ENCODE results near the gene NEU3. TPM values are rescaled to one million over a fixed set of nuclear protein-coding genes. Genes with fewer than 3 reads are reported as not detected.

NEU3 gene
- total RNA-seq, 1 experiment from 2014 or later: 12.5 TPM

GRCh38 chr11:74981888-74982287 is 6.8 kb upstream of the NEU3 start:
- POLR2A ChIA-PET: interaction anchor here (0.5 kb wide), 1 partner anchor 158 kb away, joined by 3 read pairs; no protein-coding TSS in a partner anchor
- no TSS peak for BruUV-seq (replicated peaks)
- no peak for ATAC-seq
- CTCF ChIA-PET: no interaction called here
- H3K27me3 ChIP-seq (ENCODE audit: insufficient read depth, low read length): no peaks in the 10 kb centered on the region
- intact Hi-C loops (cut with micrococcal nuclease): no loop called here
- H3K9me3 ChIP-seq (ENCODE audit: control insufficient read depth in 1 of 2, insufficient read depth in 1 of 2, low read depth in 1 of 2, low read length in 2 of 2): no peaks in the 10 kb centered on the region
- H3K79me2 ChIP-seq (ENCODE audit: insufficient read depth, low read length): no peaks in the 10 kb centered on the region
- H3K27ac ChIP-seq (ENCODE audit: low read depth, low read length): no peak overlapping the region
- no peaks in the 10 kb centered on the region for H3K4me1 ChIP-seq (ENCODE audit: control insufficient read depth in 1 of 2, insufficient read depth in 2 of 2, low read length in 2 of 2)
- no peak overlapping the region for H3K4me2 ChIP-seq (ENCODE audit: low read length)
- no peak for TF ChIP-seq POLR2AphosphoS5 (IDR thresholded peaks at IDR 0.05; ENCODE audit: low read depth, low read length)
- no peak for DNase-seq (ENCODE audit: low read depth, low spot score)
- H3K4me3 ChIP-seq (replicated peaks in 1 of 2; ENCODE audit: low read depth in 1 of 2, low read length in 2 of 2): no peak overlapping the region
- H3K9me2 ChIP-seq (ENCODE audit: insufficient read depth): no peaks in the 10 kb centered on the region
- no peaks in the 10 kb centered on the region for H4K20me1 ChIP-seq (ENCODE audit: insufficient read depth)
- RAD21 ChIA-PET (ENCODE audit: low non-redundant PET in 1 of 2, low total read pairs in 2 of 2, uncharacterized antibody in 2 of 2, unreplicated experiment in 2 of 2): no interaction called here
- no peak overlapping the region for H2AFZ ChIP-seq (ENCODE audit: low read depth, low read length, poor library complexity, severe bottlenecking)
- peaks cover 8 to 12% of the 10 kb centered on the region in 2 experiments; a peak in 2 of 4 replicates for H3K36me3 ChIP-seq (ENCODE audit: control insufficient read depth in 1 of 2, insufficient read depth in 2 of 2, low read length in 2 of 2)
- no peak overlapping the region for H3K9ac ChIP-seq (ENCODE audit: low read length)

- intact Hi-C loops (cut with micrococcal nuclease): no loop called here
- TF ChIP-seq EZH2phosphoT487 (IDR thresholded peaks at IDR 0.05; ENCODE audit: borderline replicate concordance) (no peak), CTCF (IDR thresholded peaks at IDR 0.05 in 2 of 3, conservative IDR thresholded peaks at IDR 0.05 in 1 of 3; ENCODE audit: borderline replicate concordance in 1 of 3, insufficient read depth in 1 of 3, low read depth in 2 of 3, low read length in 2 of 3) (no peak), JUND (IDR thresholded peaks at IDR 0.05) (no peak), EZH2 (IDR thresholded peaks at IDR 0.05) (no peak), POLR2AphosphoS5 (IDR thresholded peaks at IDR 0.05; ENCODE audit: low read depth, low read length) (no peak), SIN3A (IDR thresholded peaks at IDR 0.05; ENCODE audit: low read depth) (no peak)
- Histone ChIP-seq H3K4me1 (ENCODE audit: control insufficient read depth in 1 of 2, insufficient read depth in 2 of 2, low read length in 2 of 2) (peaks cover 0 to 3% of the 10 kb centered on the region in 2 experiments; a peak in 1 of 4 replicates), H3K36me3 (ENCODE audit: control insufficient read depth in 1 of 2, insufficient read depth in 2 of 2, low read length in 2 of 2) (0 out of 4 replicates have a peak, but pooled peaks cover under 1 to 3% of the 10 kb centered on the region in 2 experiments), H3K27me3 (ENCODE audit: insufficient read depth, low read length) (no peaks in the 10 kb centered on the region), H3K9ac (ENCODE audit: low read length) (no peak overlapping the region), H3K9me3 (ENCODE audit: control insufficient read depth in 1 of 2, insufficient read depth in 1 of 2, low read depth in 1 of 2, low read length in 2 of 2) (no peaks in the 10 kb centered on the region), H3K9me2 (ENCODE audit: insufficient read depth) (no peaks in the 10 kb centered on the region), H3K27ac (ENCODE audit: low read depth, low read length) (no peak overlapping the region), H3K4me3 (replicated peaks in 1 of 2; ENCODE audit: low read depth in 1 of 2, low read length in 2 of 2) (no peak overlapping the region), H3K4me2 (ENCODE audit: low read length) (no peak overlapping the region), H4K20me1 (ENCODE audit: insufficient read depth) (no peaks in the 10 kb centered on the region), H3K79me2 (ENCODE audit: insufficient read depth, low read length) (peaks cover 2% of the 10 kb centered on the region; the same call in 1 of the 2 replicates), H2AFZ (ENCODE audit: low read depth, low read length, poor library complexity, severe bottlenecking) (no peak overlapping the region)
- ChIA-PET POLR2A (no interaction called here), RAD21 (ENCODE audit: low non-redundant PET in 1 of 2, low total read pairs in 2 of 2, uncharacterized antibody in 2 of 2, unreplicated experiment in 2 of 2) (no interaction called here), CTCF (no interaction called here)
- DNase-seq (ENCODE audit: low read depth, low spot score): no peak
- no peak for ATAC-seq
- BruUV-seq (replicated peaks): no TSS peak
Observed at GRCh38 chr11:74984070-74984469, 4.7 kb upstream of the NEU3 start.
